Lower lobe of right lung (tissue), 2 donors: ENCODE measurements around the gene KRT26. TPM values are rescaled to one million over a fixed set of nuclear protein-coding genes. Genes with fewer than 3 reads are reported as not detected.
A peak's percentile ranks its signal among the peaks of the same experiment; 100 is the strongest.

Experiments
- ATAC-seq, 2 donors: fragments of 200-7000 bp; cut with Tn5 transposase; one replicate each; pipeline ENCODE4 v1.9.1; 2020 to 2022; ENCODE audit warnings: mild to moderate bottlenecking in 2 of 2, moderate library complexity in 2 of 2
- DNase-seq: peaks from one replicate; pipeline ENCODE4 v3.0.0-alpha.2; 2020
- H3K27ac ChIP-seq: fragments of 200-600 bp; one replicate; pipeline ENCODE4 v1.8.0; 2022
- H3K27me3 ChIP-seq: fragments of 200-600 bp; one replicate; pipeline ENCODE4 v1.8.0; 2022; ENCODE audit warnings: low read depth
- H3K36me3 ChIP-seq: fragments of 200-600 bp; one replicate; pipeline ENCODE4 v1.8.0; 2022; ENCODE audit warnings: mild to moderate bottlenecking
- H3K4me1 ChIP-seq: fragments of 200-600 bp; one replicate; pipeline ENCODE4 v1.8.0; 2022
- H3K4me3 ChIP-seq: fragments of 200-600 bp; one replicate; pipeline ENCODE4 v1.8.0; 2022; ENCODE audit warnings: mild to moderate bottlenecking
- H3K9me3 ChIP-seq: fragments of 200-600 bp; one replicate; pipeline ENCODE4 v1.8.0; 2022
- CTCF ChIP-seq: fragments of 200-600 bp; IDR thresholded peaks from one replicate; pipeline ENCODE4 v1.8.0; 2022; ENCODE audit warnings: antibody characterized with exemption, mild to moderate bottlenecking
- intact Hi-C: fragments of 100-400 bp; cut with DNase I; formaldehyde crosslinking; loops from one replicate; pipeline ENCODE4 v1.11.0; 2022
- total RNA-seq: library from RNA; stranded (reverse); fragmentation: NEBNext Ultra II Directional; extraction: Animal tissue kit (Norgen Biotek cat#: 25700); gene quantifications from one replicate; pipeline ENCODE4 v1.2.1, GENCODE V29; 2021
- donor health status: DM: no; HTN: yes; CAD: no; lungs with severe emphysema.

Gene KRT26
- total RNA-seq, 1 donor from 2014 or later: not detected

- no peak overlapping the region for H3K4me3 ChIP-seq
- no peak overlapping the region for H3K27ac ChIP-seq
- no peak for DNase-seq
- no peaks in the 10 kb centered on the region for H3K9me3 ChIP-seq
- intact Hi-C loops: no loop called here
- H3K4me1 ChIP-seq: no peaks in the 10 kb centered on the region
- H3K36me3 ChIP-seq: no peaks in the 10 kb centered on the region
- no peak for TF ChIP-seq CTCF
- H3K27me3 ChIP-seq: peaks cover 19% of the 10 kb centered on the region
- no peak for ATAC-seq
Observed at GRCh38 chr17:40801157-40801556, 29.2 kb upstream of the KRT26 start.

- intact Hi-C loops: no loop called here
- Histone ChIP-seq H3K4me3 (no peak overlapping the region), H3K27me3 (peaks cover 13% of the 10 kb centered on the region), H3K36me3 (no peaks in the 10 kb centered on the region), H3K9me3 (no peaks in the 10 kb centered on the region), H3K27ac (no peak overlapping the region), H3K4me1 (no peaks in the 10 kb centered on the region)
- no peak for TF ChIP-seq CTCF
- no peak for DNase-seq
- ATAC-seq: no peak
Observed at GRCh38 chr17:40800381-40800780, 28.4 kb upstream of the KRT26 start.

- no peak for ATAC-seq
- H3K4me3 ChIP-seq: no peak within 1 kb of the TSS
- intact Hi-C loops: no loop called here
Observed at GRCh38 chr17:40799859-40800258, 27.9 kb upstream of the KRT26 start, which contains the start of gene KRT28. KRT28 (minus strand) TSS chr17:40799959; CDS start chr17:40799893, 66 bp downstream.

GRCh38 chr17:40796846-40797245, 24.8 kb upstream of the KRT26 start:
- H3K4me3 ChIP-seq: no peak overlapping the region
- intact Hi-C loops: no loop called here
- H3K4me1 ChIP-seq: no peaks in the 10 kb centered on the region
- H3K36me3 ChIP-seq: no peaks in the 10 kb centered on the region
- ATAC-seq: no peak
- no peak for DNase-seq
- no peaks in the 10 kb centered on the region for H3K9me3 ChIP-seq
- no peak overlapping the region for H3K27ac ChIP-seq
- TF ChIP-seq CTCF: no peak
- H3K27me3 ChIP-seq: peaks cover 8% of the 10 kb centered on the region

More at GRCh38 chr17:40799859-40800258, 27.9 kb upstream of the KRT26 start, which contains the start of gene KRT28:
- Histone ChIP-seq H3K27ac (no peak within 1 kb of the TSS), H3K27me3 (peaks cover 12% of the 10 kb centered on the region), H3K9me3 (no peaks in the 10 kb centered on the region), H3K4me1 (no peaks in the 10 kb centered on the region), H3K36me3 (no peaks in the 10 kb centered on the region)
- no peak for DNase-seq
- no peak for TF ChIP-seq CTCF

GRCh38 chr17:40795019-40795667, 23.1 kb upstream of the KRT26 start:
- DNase-seq: no peak
- TF ChIP-seq CTCF: no peak
- peak; percentile 62 to 83 for ATAC-seq
- no peak overlapping the region for H3K27ac ChIP-seq
- no peaks in the 10 kb centered on the region for H3K4me1 ChIP-seq
- H3K4me3 ChIP-seq: no peak overlapping the region
- intact Hi-C loops: no loop called here
- no peaks in the 10 kb centered on the region for H3K36me3 ChIP-seq
- H3K9me3 ChIP-seq: no peaks in the 10 kb centered on the region
- H3K27me3 ChIP-seq: peaks cover 8% of the 10 kb centered on the region
